Astrocyte (in vitro differentiated cells and primary cell): ENCODE data around the gene PLEKHN1.

Experiments
- CTCF ChIP-seq: IDR thresholded peaks from 2 replicates; pipeline ENCODE4 v1.5.1; 2011; ENCODE audit warnings: low read depth, mild to moderate bottlenecking, inconsistent platforms, low read length, moderate library complexity; ENCODE audit not compliant: insufficient read depth
- EZH2 ChIP-seq: IDR thresholded peaks from 2 replicates; pipeline ENCODE4 v1.6.1; 2012; ENCODE audit warnings: mild to moderate bottlenecking, low read length, inconsistent platforms; ENCODE audit not compliant: insufficient read depth

- TF ChIP-seq CTCF, result no peak
- TF ChIP-seq EZH2, result no peak
Measured at GRCh38 chr1:1021010-1021919, 55.0 kb downstream of the PLEKHN1 start.
